A172 (cell line): ENCODE measurements around the gene RBFA. TPM values are rescaled to one million over a fixed set of nuclear protein-coding genes. Genes with fewer than 3 reads are reported as not detected.

Experiments
- DNase-seq: peaks from one replicate; pipeline ENCODE4 v3.0.0-alpha.2; 2015; ENCODE audit warnings: low spot score
- total RNA-seq: library from RNA; depleted of rRNA; stranded (reverse); fragments of >200 nt; shearing (Covaris generic); gene quantifications from 2 replicates; pipeline ENCODE4 v1.2.3, GENCODE V29; 2014

RBFA gene
- total RNA-seq, 1 experiment from 2014 or later = 23.8 TPM

GRCh38 chr18:80029690-80030089 lies 4.5 kb upstream of the RBFA start:
- no peak for DNase-seq

- no peak for DNase-seq
Observed at GRCh38 chr18:80033181-80034067, 810 bp upstream of the RBFA start.

- no peak for DNase-seq
Observed at GRCh38 chr18:80034852-80035406, 695 bp downstream of the RBFA start.

GRCh38 chr18:80035997-80036396 lies 1.8 kb downstream of the RBFA start:
- DNase-seq = no peak

- no peak for DNase-seq
Observed at GRCh38 chr18:80037300-80037699, 3.1 kb downstream of the RBFA start.

- DNase-seq = no peak
Observed at GRCh38 chr18:80037869-80038630, 3.8 kb downstream of the RBFA start.

- DNase-seq = no peak
Observed at GRCh38 chr18:80040515-80040914, 6.3 kb downstream of the RBFA start.

GRCh38 chr18:80041424-80041823 lies 7.2 kb downstream of the RBFA start:
- no peak for DNase-seq

GRCh38 chr18:80042785-80043184 lies 8.6 kb downstream of the RBFA start:
- DNase-seq = no peak

- DNase-seq = no peak
Observed at GRCh38 chr18:80044072-80044471, 9.8 kb downstream of the RBFA start.

- DNase-seq = no peak
Observed at GRCh38 chr18:80046011-80046410, 11.8 kb downstream of the RBFA start.

- no peak for DNase-seq
Observed at GRCh38 chr18:80046431-80046830, 12.2 kb downstream of the RBFA start.

- no peak for DNase-seq
Observed at GRCh38 chr18:80046961-80047541, 12.8 kb downstream of the RBFA start.

GRCh38 chr18:80050797-80051196 lies 16.6 kb downstream of the RBFA start:
- DNase-seq = no peak

GRCh38 chr18:80056095-80056494 lies 21.9 kb downstream of the RBFA start:
- DNase-seq = no peak

GRCh38 chr18:80059945-80060344 lies 25.7 kb downstream of the RBFA start:
- no peak for DNase-seq

- no peak for DNase-seq
Observed at GRCh38 chr18:80065705-80066104, 31.5 kb downstream of the RBFA start.

- no peak for DNase-seq
Observed at GRCh38 chr18:80067321-80067720, 33.1 kb downstream of the RBFA start.

GRCh38 chr18:80067897-80068296 lies 33.7 kb downstream of the RBFA start:
- no peak for DNase-seq

GRCh38 chr18:80068571-80069272 lies 34.5 kb downstream of the RBFA start:
- no peak for DNase-seq

GRCh38 chr18:80070825-80071224 lies 36.6 kb downstream of the RBFA start:
- DNase-seq = no peak

GRCh38 chr18:80074183-80074582 lies 39.9 kb downstream of the RBFA start:
- DNase-seq = no peak
